ENCODE results near the gene KCNJ9.

KCNJ9 gene

DNA sequence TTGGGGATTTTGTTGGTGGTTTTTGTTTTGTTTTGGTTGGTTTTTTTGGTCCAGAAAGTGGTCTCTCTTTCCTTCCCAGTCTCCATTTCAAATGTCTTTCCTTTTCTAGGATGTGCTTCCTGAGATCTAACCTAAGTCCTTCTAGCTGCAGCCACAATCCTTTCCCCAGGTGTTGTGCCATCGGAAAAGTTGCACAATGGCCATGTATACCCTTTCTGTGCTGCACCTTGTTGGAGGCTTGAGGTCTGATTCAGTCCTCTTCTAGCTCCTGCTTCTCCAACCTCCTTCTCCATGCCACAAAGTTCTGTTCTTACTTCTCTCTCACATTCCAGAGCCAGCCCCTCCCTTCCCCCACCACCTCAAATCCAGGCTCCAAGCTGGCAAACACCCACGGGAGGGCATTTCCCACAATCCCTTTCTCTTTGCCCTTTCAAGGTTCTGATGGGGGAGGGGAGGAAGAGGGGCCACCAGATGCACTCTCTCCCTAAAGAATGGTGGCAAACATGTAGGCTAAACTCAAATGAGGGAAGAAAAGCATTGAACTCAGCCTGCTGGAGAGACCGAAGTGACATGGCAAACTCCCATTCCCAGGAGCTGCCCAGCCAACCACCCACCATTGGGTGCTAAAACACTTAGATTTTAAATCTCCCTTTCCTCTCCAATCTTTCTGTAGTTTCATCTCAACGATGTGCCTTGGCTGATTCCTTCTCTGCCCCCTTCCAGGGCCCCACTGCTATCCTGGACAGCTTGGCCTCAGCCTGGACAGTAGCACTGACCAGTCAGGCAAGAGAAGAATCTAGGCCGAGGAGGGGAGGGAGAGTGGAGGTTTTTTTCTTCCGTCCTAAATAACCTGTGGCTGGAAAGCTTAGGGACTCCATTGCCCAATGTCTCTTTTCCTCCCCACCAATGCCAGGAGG, 14.3 kb upstream of the KCNJ9 start:
- no peak for DNase-seq

DNA sequence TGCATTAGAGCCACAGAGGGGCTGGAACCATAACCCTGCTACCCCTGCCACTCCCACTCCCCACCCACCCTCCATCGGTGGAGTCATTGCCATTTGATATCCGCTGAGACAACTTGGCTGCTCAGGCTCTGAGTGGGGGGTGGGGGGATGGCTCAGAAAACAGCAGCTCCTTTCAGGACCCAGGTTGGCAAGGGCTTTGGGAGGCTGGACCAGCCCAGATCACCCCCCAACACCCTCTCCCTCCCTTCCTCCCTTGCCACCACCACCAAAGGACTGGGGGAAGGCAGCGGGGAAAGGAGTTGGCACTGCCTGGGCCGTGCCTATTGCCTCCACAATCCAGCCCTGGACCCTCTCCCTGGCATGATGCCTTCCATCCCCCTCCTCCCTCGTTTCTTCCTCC, 13.1 kb upstream of the KCNJ9 start:
- DNase-seq = no peak

DNA sequence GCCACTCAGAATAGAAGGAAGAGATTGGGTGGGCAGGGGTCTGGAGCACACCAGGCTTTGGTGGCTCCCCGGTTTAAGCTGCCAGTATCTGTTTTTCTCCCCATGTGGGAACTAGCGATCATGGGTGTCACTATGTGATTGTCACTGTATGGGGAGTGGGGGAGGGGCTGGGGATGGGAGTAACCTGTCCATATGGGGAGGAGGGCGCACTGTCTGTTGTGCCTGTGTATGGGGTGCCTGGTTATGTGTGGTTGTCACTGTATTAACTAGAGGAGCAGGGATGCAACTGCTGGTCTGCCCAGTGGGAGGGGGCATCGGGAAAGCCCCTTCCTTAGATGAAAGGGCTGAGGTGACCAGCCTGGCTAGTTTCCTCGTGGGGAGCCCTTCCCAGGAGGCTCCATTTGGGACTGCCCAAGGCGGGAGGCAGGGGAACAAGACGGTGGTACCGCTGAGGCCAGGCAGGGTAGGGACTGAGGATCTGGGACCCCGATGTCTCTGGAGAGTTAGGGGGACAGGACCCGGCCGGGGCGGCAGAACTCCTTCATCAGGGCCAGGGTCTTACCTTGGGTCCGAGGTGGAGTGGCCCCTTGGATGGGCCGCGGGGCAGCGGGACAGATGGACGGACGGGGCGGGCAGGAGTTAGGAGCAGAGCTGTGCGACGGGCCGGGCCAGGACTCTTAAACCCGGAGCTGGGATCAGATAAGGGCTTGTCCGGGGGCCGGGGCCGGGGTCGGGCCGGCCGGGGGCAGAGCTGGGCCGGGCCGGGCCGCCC, 11.7 kb upstream of the KCNJ9 start, which contains the start of gene KCNJ10:
TSS of gene KCNJ10 (minus strand) at position 701 of the 772 bp plus-strand sequence. CDS start 27,628 bp downstream, outside the sequence.
- DNase-seq = no peak

DNA sequence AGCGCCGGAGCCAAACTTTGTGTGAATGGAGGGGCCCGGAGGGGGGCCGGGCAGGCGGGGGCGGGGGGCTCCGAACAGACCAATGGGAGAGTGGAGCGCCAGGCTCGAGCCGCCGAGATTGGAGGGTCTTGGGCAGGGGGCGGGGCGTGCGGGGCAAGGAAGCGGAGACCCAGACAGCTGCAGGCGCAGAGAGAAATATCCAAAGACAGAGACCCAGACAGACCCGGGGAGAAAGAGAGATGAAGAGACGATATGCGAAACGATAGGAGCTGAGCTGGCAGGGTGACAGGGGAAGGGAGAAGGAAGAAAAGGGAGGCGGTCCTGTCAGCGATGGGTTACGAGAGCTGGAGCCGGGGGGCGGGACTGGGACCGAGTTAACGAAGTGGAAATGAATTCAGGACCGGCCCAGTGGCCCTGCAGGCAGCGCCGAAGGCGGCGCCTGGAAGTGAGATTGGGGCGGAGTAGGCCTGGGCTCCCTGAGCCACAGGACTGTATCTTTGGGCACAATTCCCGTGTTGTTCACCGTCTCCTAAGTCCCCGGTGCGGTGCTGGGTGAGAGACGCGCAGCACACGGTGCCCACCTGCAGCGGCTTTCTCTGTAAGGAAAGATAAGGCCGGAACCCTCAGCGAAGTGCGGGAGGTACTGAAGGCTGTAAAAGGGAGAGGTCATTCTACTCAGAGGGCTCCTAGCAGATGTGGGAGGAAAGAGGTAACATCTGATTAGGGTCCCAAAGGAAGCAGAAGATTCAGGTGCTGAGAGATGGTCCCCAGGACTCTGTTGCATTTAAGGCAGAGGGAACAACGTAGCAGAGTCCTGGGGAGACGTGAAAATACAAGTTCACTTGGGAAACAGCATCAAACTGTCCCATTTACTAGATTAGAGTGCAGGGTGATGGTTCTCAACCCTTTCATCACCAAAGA, 10.8 kb upstream of the KCNJ9 start:
- DNase-seq = no peak

DNA sequence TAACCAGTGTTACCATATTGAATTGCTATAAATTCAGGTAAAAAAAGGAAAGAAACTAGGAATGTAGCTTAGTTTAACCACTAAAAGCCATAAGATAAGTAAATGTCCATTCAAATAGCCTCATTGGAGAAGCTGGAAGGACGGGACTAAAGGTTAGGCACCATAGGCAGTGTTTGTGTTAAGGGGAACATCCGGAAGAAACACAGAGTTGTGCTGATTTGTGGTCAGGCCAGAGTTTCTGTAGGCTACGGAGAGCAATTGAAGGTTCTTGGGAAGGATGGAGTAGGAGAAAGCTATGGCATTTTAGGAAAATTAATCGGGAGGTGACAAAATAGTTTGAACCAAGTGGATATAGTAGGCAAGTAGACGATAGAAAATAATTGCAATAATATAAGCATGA, 10.0 kb upstream of the KCNJ9 start:
- no peak for DNase-seq

DNA sequence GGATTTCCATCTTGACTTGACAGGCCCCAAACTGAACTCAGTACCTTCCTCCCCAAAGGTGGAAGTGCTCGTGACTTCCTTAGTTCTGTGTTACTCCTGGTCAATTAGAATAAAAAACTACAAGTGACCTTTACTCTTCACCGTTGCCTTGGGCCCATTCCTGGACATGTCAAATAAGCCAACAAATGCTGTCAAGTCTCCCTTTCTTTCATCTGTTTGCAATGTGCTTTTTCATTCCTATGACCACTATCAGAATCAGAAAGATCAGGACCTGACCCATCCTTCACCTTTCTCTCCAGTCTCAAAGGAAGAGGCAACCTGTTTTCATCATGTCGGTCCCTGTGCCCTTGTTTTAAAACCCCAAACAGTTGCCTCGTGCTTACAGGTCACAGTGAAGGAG, 6.5 kb upstream of the KCNJ9 start:
- no peak for DNase-seq

DNA sequence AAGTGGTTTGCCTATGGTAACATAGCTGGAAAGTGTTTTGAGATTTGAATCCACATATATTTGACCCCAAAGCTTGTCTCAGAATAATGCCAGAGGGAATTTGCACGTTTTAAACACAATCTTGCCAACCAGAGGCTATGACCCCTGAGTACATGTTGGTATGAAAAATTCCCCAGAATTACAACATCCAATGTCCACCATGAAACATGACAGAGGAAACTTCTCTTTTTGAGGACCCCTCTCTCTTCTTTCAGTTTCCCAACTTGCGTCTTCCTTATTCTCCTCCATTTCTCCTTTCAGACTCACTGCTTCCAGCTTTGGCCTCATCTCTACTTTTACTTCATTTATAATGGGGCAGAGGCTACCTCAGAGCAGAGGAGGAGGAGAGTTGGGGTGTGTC, 5.5 kb upstream of the KCNJ9 start:
- no peak for DNase-seq

DNA sequence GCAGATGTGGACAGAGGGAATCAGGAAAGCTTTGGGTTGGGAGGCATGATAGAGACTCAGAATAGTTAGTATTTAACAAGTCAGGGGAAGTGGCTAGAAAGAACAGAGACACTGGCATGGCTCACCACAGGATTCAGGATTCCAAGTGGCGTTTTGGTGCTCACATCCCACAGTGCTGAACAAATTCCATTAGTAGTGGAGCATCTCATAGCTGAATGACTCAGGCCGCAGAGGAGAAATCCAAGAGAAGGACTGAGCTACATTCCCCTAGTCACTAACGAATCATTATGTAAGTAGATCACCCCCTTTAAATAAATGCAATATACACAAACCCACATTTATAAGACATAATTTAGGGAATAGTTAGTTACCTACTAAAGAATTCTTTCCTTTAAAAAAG, 5.0 kb upstream of the KCNJ9 start:
- no peak for DNase-seq

DNA sequence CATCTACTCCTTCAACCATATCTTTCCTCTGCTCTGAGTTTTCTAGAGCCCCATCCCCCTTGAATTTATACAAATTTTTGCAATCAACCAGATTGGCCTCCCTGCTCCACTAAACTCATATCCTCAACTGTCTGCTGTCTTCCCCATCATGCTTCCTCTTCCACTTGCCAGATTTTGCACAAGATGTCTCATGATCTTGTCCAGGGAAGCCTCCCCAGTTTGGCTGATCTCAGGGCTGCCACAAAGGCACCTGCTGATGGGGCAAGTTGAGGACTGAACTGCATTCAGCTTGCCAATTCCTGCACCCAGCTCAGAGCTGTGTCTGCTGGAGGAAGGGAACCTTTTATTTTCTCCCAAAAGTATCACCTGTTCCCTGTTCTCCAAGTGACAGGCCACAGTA, 3.9 kb upstream of the KCNJ9 start:
- DNase-seq = no peak

DNA sequence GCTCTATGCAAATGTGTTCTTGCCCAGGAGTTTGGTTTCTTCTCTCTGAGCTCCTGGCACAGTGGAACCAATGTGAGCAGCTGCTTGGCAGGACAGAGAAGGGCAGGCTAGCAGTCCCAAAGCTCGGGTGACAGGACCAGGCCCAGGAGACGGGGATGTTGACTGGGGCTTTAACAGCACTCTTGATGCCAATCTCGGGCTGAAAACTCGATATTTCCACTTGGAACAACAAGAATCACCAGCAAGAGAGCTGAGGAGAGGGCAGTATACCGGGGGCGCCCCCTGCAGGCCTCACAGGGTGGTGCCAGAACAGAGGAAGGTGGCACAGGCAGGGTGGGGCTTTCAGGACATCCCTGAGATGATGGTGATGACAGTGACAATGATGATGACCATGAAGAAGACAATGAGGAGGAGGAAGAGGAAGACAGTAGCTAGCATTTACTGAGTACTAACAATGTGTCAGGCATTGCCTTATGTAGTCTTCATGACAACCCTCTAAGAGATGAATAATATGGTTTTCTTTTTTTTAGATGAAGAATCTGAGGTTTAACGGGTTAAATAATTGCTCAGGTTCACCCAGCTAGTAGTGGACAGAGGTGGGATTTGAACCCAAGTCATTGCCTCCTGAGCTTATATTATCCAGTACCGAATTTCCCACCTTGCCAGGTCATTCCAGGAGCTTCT, 2.7 kb upstream of the KCNJ9 start:
- no peak for DNase-seq

DNA sequence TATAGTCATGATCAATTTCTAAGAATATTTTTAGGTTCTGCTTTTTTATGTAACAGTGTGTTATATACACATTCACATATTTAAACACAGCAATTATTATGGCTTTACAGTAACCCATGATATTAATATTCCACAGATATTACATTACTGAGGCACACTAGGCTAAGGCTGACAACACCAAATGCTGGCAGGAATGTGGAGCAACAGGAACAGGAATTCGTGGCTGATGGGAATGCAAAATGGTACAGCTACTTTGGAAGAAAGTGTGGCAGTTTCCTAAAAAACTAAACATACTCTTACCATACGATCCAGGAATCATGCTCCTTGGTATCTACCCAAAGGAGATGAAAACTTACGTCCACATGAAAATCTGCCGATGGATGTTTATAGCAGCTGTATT, 1.9 kb upstream of the KCNJ9 start:
- DNase-seq = no peak

DNA sequence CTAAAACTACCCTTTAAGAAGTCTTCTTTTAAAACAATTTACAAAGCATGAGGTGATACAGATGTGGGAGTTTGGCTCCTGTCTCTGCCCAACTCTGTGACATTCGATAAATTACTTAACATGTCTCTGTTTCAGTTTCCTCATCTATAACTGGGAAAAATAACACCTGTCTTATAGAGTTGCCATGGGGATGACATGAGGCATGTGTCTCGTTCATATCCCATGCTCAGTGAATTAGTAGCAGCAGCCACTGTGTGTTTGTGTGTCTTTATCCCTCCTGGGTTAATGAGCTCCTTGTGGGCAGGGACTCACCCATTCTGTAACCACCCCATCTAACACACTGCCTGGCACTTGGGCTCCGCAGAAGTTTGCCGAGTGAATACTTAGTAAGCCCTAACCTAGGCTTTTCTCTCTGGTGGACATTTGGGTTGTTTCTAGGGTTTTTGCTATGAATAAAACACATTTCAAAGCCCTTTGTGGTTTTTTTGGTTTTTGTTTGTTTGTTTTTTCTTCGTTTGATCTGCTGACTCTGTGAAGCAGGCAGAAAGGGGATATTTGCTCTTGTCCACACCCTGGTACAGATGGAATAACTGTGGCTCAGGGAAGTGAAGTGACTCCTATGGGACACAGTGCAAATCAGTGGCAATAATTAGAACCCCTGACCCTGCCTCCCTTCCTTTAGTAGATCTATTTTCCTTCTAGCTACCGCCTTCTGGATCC, 797 bp upstream of the KCNJ9 start:
- DNase-seq = no peak

DNA sequence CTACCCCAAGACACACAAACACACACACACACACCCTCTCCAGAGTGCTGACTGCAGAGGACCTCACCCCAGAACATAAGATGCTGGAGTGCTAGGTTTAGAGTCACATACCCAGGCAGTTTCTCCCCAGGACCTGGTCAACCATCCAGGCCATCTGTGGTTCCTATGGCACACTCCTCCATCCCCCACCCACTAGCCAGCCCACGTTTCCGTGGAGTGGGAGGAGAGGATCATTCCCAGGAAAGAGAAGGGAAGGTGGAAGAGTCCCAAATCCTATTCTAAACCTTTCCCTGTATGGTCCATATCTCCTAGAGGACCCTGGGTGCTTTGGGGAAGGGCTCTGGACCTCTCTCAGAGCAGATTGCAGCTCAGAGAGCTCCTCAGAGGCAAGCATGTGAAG, 1.1 kb downstream of the KCNJ9 start:
- DNase-seq = no peak

DNA sequence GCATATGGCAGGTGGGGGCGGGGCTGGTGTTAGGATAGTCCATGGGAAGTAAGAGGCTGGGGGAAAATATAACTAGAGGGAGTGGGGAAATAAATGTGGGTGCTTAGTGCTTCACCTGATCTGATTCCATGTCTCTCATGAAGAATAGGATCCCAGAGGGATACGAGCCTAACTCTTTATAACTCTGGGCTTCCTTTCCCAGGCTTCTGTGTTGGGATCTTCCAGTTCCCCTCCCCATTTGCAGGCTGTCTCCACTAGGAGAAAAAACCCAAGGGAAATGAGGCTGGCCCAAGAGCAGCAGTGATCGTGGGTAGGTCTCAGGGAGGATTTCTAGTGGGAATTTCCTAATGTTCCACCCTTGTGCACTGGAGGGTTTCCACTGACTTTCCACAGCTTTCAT, 1.6 kb downstream of the KCNJ9 start:
- no peak for DNase-seq

DNA sequence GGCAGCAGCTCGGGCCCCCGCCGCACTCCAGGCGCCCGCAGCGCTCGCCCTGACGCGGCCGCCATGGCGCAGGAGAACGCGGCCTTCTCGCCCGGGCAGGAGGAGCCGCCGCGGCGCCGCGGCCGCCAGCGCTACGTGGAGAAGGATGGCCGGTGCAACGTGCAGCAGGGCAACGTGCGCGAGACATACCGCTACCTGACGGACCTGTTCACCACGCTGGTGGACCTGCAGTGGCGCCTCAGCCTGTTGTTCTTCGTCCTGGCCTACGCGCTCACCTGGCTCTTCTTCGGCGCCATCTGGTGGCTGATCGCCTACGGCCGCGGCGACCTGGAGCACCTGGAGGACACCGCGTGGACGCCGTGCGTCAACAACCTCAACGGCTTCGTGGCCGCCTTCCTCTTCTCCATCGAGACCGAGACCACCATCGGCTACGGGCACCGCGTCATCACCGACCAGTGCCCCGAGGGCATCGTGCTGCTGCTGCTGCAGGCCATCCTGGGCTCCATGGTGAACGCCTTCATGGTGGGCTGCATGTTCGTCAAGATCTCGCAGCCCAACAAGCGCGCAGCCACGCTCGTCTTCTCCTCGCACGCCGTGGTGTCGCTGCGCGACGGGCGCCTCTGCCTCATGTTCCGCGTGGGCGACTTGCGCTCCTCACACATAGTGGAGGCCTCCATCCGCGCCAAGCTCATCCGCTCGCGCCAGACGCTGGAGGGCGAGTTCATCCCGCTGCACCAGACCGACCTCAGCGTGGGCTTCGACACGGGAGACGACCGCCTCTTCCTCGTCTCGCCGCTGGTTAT, 2.8 kb downstream of the KCNJ9 start:
- DNase-seq = no peak

DNA sequence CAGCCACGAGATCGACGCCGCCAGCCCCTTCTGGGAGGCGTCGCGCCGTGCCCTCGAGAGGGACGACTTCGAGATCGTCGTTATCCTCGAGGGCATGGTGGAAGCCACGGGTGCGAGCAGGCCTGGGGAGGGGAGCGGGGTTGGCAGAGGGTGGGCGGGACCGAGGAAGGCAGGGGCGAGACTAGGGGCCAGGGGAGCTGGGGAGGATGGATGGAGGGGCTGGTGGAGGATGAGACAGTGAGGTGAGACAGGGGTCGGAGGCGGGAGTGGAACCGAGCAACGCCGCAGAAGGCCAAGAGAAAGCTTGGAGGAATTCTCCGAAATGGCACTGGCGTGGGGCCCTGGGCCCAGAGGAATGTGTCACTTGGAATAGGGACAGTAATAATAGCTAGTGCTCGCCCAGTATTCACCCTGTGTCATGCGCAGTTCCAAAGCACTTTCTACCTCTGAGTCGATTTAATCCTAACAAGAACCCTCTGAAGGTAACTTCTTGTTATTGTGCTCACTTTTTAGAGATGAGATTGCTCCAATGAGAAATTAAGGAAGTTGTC, 3.5 kb downstream of the KCNJ9 start:
- DNase-seq = no peak

DNA sequence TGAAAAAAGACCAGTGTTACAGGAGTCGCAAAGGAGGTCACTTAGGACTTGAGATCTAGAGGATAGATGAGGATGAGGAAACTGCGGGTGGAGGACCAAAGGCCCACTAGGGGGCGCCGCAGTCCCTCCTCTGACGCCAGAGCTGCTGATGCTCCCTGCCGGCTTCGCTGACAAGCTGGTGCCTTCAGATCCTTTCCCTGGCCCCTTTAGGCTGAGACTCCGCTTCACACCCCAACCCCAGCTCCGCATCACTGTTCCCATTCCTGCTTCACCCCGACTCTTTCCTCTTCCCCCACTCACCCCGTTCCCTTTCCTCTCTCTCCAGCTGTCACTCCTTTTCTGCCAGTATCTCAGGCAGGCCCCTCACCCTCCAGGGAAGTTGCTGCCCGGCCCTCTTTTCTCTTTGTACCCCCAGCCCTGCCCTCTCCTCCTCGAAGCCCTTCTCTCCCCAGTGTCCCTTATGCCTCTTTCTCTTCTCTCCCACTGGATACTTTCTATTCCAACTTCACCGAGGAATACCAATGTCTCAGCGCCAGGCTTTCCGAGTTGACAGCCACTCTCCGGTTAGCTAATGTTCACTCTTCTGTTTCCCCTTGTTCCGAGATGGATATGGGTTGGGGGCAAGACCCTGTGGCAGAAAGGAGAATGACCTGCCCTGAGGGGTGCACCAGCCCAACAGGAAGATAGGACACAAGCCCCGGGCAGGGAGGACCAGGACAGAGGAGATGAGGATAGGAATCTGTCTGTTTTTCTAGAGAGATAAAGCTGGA, 4.5 kb downstream of the KCNJ9 start:
- peak; percentile 5 for DNase-seq

DNA sequence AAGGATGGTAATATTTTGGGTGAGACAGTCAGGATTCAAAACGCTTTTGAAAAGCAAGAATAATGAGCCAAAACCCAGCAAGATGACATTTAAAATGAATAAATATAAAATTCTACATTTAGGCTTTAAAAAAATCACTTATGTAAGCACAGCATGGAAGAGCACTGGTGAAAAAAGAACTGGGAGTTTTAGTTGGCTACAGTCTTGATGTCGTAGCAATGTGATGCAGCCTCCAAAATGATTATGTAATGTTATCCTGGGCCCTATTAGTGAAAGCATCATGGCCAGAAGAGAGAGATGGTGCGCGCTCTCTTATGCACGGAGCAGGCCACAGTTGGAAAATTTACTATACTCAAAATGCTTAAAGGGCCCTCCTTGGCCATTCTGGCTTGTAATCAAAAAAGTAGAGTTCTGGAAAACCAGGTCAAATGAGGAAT, 5.1 kb downstream of the KCNJ9 start:
- DNase-seq = no peak

DNA sequence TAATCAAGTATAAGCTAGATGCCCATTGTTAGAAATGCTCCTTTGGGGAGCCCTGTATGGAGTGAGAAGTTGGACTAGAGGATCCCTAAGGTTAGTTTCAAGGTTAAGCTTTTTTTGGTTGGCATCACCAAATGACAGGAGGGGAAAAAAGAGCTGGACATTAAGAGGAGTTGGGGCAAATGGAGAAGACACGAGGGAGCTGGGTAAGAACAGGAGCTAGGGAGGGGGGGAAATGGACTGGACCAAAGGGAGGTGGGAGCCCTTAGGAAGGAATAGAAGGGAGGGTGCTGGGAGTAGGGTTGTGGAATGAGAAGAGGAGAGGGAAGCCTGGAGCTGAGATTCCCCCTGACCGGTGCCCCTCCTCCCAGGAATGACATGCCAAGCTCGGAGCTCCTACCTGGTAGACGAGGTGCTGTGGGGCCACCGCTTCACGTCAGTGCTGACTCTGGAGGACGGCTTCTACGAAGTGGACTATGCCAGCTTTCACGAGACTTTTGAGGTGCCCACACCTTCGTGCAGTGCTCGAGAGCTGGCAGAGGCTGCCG, 5.9 kb downstream of the KCNJ9 start:
- no peak for DNase-seq

Measured in NCI-H524 treated with DMSO at 0.1 percent for 48 hours (cell line).